HepG2 (cell line): ENCODE results near the gene RBBP8NL.

Experiments
- CHD2 ChIP-seq: IDR thresholded peaks from 2 replicates; pipeline ENCODE4 v1.6.1; 2011; ENCODE audit warnings: low read depth, low read length, improper control_type of control experiment
- CTCF ChIP-seq: sonication (generic); formaldehyde crosslinking; IDR thresholded peaks from 2 replicates; pipeline ENCODE4 v1.5.0; 2020; ENCODE audit warnings: mild to moderate bottlenecking, missing genetic modification reagents, moderate library complexity
- GTF2F1 ChIP-seq: fragments of 150-350 bp; IDR thresholded peaks from 2 replicates; pipeline ENCODE4 v1.6.1; 2014; ENCODE audit warnings: low read length
- KDM2A ChIP-seq: sonication (generic); formaldehyde crosslinking; IDR thresholded peaks from 2 replicates; pipeline ENCODE4 v1.4.0; 2020; ENCODE audit warnings: low read depth, missing genetic modification reagents, borderline replicate concordance
- KDM4B ChIP-seq: sonication (generic); formaldehyde crosslinking; IDR thresholded peaks from 2 replicates; pipeline ENCODE4 v1.4.0; 2020; ENCODE audit warnings: missing genetic modification reagents
- POLR2A ChIP-seq, 2 experiments: IDR thresholded peaks; 2 replicates each; pipeline ENCODE4 v1.6.1; 2011; ENCODE audit warnings: low read depth in 2 of 2, low read length in 2 of 2, mild to moderate bottlenecking in 1 of 2, moderate library complexity in 1 of 2; ENCODE audit not compliant: insufficient read depth in 1 of 2
- PRDM4 ChIP-seq: sonication (generic); formaldehyde crosslinking; IDR thresholded peaks from 2 replicates; pipeline ENCODE4 v1.9.0; 2021; ENCODE audit warnings: missing genetic modification reagents, borderline replicate concordance
- RBFOX2 ChIP-seq: fragments of 200-400 bp; formaldehyde crosslinking; IDR thresholded peaks from 2 replicates; pipeline ENCODE4 v1.6.1; 2017; ENCODE audit warnings: low read depth, mild to moderate bottlenecking, low read length
- SP1 ChIP-seq, 2 experiments: fragments of 450-650 bp in 1 of 2; sonication (generic) in 1 of 2; formaldehyde crosslinking in 1 of 2; IDR thresholded peaks; 2 replicates each; pipeline versions ENCODE4 v1.4.0 to v1.6.1; 2016 to 2020; ENCODE audit warnings: missing genetic modification reagents in 1 of 2
- SRF ChIP-seq: IDR thresholded peaks from 2 replicates; pipeline ENCODE4 v1.6.1; 2011; ENCODE audit warnings: mild to moderate bottlenecking, low read depth, low read length, moderate library complexity
- TFAP4 ChIP-seq: sonication (generic); IDR thresholded peaks from 2 replicates; pipeline ENCODE4 v1.6.1; 2016; ENCODE audit warnings: low read depth, borderline replicate concordance
- ZFP36 ChIP-seq: fragments of 150-350 bp; IDR thresholded peaks from 2 replicates; pipeline ENCODE4 v1.6.1; 2018; ENCODE audit warnings: borderline replicate concordance, low read length, low read depth; ENCODE audit not compliant: partially characterized antibody
- ZFX ChIP-seq: sonication (generic); formaldehyde crosslinking; IDR thresholded peaks from 2 replicates; pipeline ENCODE4 v1.4.0; 2020; ENCODE audit warnings: mild to moderate bottlenecking, low read depth, missing genetic modification reagents, moderate library complexity

GRCh38 chr20:62366370-62367135 is 60.8 kb downstream of the RBBP8NL start:
- TF ChIP-seq ZFP36 (no peak), PRDM4 (CRISPR knock-in tag) (no peak), RBFOX2 (peak; percentile 24; the same call in 1 of the 2 replicates), CTCF (CRISPR knock-in tag) (peak; percentile 36), GTF2F1 (no peak), ZFX (CRISPR knock-in tag) (0 out of 2 replicates have a peak, but pooled peaks have one; percentile 37), SP1 (IDR thresholded peaks at IDR 0.05) (no peak), SP1 (CRISPR knock-in tag; IDR thresholded peaks at IDR 0.05) (peak; percentile 48; the same call in 1 of the 2 replicates), KDM2A (peak; percentile 63; the same call in 1 of the 2 replicates), TFAP4 (peak; percentile 58; the same call in 1 of the 2 replicates), KDM4B (CRISPR knock-in tag) (no peak; the same call in 1 of the 2 replicates), POLR2A (IDR thresholded peaks at IDR 0.05; ENCODE audit: insufficient read depth in 1 of 2, low read depth in 2 of 2, low read length in 2 of 2) (no peak), SRF (no peak), CHD2 (peak; percentile 88)
